ENCODE results near the gene TJP1.

The TJP1 gene

DNA sequence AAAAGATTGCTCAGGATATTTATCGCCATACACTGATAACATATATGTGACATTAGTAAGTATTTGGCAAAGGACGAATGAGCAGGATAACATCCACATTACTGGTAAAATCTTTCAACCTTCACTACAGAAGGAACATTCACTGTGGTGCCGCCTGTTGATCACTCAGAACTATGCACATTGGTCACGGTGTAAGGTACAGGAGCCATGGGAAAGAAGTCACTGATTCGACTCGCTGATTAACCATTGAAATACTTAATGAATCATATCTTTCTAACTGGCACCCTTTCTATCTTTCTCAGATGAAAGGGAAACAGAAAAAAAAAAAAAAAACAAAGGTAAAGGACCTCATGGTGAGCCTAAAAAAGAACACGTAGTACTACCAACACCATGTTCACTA lies 68.8 kb downstream of the TJP1 start:
- in situ Hi-C loops (cut with MboI; ENCODE audit: low pct_unique_long_range_greater_than_20kb, low sequenced_read_pairs, unreplicated experiment) = no loop called here

DNA sequence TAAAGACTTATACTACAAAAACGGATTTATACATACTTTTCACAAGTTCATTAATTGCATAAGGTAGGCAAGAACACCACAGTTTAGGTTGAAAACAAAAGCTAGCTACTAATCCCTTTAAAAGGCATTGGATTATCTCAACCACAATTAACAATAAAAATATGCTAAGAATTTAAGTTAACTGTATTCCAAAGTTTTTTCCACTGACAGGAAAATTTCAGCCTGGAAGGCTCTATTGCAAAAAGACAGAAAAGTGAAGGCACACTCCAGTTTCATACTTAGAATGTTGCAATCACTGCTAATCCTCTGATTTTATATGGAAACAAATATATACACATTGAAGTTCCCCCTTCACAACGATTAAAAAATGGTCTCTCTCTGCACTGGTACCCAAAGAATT lies 71.5 kb downstream of the TJP1 start:
- in situ Hi-C loops (cut with MboI; ENCODE audit: low pct_unique_long_range_greater_than_20kb, low sequenced_read_pairs, unreplicated experiment) = no loop called here
- no peak for DNase-seq (ENCODE audit: low spot score)
- TF ChIP-seq, protein P1, sequence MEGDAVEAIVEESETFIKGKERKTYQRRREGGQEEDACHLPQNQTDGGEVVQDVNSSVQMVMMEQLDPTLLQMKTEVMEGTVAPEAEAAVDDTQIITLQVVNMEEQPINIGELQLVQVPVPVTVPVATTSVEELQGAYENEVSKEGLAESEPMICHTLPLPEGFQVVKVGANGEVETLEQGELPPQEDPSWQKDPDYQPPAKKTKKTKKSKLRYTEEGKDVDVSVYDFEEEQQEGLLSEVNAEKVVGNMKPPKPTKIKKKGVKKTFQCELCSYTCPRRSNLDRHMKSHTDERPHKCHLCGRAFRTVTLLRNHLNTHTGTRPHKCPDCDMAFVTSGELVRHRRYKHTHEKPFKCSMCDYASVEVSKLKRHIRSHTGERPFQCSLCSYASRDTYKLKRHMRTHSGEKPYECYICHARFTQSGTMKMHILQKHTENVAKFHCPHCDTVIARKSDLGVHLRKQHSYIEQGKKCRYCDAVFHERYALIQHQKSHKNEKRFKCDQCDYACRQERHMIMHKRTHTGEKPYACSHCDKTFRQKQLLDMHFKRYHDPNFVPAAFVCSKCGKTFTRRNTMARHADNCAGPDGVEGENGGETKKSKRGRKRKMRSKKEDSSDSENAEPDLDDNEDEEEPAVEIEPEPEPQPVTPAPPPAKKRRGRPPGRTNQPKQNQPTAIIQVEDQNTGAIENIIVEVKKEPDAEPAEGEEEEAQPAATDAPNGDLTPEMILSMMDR (IDR thresholded peaks at IDR 0.05; ENCODE audit: extremely low read depth, insufficient read depth, missing control alignments) = no peak

More for the DNA sequence above, 68.8 kb downstream of the TJP1 start:
- TF ChIP-seq, protein P1 (IDR thresholded peaks at IDR 0.05; ENCODE audit: extremely low read depth, insufficient read depth, missing control alignments) = no peak
- DNase-seq (ENCODE audit: low spot score) = no peak

DNA sequence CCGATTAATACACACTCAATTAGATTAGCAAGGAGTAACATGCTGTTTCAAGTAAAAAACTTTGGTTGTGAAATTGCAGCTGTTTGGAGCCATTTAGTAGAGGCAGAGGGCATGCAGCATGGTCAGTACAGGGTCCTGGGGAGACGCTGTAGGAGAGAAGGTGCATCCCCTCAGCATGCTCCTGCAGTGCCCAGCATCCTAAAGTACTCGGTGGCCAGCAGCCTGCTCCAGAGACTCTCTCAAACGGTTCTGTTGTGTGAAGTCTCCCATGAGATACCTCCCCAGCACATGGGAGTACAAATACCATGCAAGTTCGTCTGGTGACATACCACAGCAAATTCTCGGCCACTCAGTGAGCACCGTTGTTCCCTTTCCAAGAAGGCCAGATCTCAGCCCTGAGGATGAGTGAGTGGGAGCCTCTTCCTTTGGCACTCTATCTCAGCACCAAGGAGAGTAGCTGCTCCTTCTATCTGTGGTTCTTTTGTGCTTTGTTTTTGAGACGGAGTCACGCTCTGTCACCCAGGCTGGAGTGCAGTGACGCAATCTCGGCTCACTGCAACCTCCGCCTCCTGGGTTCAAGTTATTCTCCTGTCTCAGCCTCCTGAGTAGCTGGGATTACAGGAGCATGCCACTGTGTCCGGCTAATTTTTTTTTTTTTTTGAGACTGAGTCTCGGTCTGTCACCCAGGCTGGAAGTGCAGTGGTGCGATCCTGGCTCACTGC lies 72.7 kb downstream of the TJP1 start:
- in situ Hi-C loops (cut with MboI; ENCODE audit: low pct_unique_long_range_greater_than_20kb, low sequenced_read_pairs, unreplicated experiment) = no loop called here

DNA sequence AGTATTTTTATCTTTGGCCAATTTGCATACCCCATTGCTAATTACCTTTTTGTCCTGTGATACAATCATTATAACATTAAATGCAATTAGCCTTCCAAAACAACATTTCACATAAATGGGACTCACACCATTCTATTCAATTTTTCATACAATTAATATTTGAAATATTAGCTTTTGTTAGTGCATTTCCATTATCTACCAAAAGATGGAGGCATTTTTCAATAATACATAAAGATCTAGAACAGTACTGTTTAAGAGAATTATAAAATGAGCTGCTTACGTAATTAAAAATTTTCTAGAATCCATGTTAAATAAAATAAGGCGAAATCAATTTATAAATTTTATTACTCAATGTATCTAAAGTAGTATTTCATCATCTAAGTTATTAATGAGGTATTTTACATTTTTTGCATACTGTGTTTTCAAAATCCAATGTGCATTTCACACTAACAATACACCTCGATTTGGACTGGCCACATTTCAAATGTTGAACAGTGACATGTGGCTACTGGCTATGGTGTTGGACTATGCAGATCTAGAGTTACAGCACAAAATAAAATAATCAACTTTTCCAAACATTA lies 74.3 kb downstream of the TJP1 start:
- DNase-seq (ENCODE audit: low spot score) = no peak
- in situ Hi-C loops (cut with MboI; ENCODE audit: low pct_unique_long_range_greater_than_20kb, low sequenced_read_pairs, unreplicated experiment) = no loop called here
- TF ChIP-seq, protein P1 (IDR thresholded peaks at IDR 0.05; ENCODE audit: extremely low read depth, insufficient read depth, missing control alignments) = peak; percentile 27

More for the DNA sequence above, 72.7 kb downstream of the TJP1 start:
- no peak for DNase-seq (ENCODE audit: low spot score)
- TF ChIP-seq, protein P1 (IDR thresholded peaks at IDR 0.05; ENCODE audit: extremely low read depth, insufficient read depth, missing control alignments) = no peak

DNA sequence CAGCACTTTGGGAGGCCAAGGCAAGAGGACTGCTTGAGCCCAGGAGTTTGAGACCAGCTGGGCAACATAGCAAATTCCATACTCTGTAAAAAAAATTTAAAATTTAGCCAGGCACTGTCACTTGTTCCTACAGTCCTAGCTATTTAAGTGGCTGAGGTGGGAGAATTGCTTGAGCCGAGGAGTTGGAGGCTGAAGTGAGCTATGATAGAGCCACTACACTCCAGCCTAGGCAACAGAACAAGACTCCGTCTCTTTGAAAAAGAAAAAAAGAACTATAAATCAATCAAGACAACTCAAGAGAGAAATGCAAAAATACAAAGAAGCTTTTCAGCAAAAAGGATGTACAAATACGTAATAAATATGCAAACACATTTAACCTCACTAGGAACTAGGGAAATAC lies 78.8 kb downstream of the TJP1 start:
- TF ChIP-seq, protein P1 (IDR thresholded peaks at IDR 0.05; ENCODE audit: extremely low read depth, insufficient read depth, missing control alignments) = no peak
- in situ Hi-C loops (cut with MboI; ENCODE audit: low pct_unique_long_range_greater_than_20kb, low sequenced_read_pairs, unreplicated experiment) = no loop called here
- DNase-seq (ENCODE audit: low spot score) = no peak

DNA sequence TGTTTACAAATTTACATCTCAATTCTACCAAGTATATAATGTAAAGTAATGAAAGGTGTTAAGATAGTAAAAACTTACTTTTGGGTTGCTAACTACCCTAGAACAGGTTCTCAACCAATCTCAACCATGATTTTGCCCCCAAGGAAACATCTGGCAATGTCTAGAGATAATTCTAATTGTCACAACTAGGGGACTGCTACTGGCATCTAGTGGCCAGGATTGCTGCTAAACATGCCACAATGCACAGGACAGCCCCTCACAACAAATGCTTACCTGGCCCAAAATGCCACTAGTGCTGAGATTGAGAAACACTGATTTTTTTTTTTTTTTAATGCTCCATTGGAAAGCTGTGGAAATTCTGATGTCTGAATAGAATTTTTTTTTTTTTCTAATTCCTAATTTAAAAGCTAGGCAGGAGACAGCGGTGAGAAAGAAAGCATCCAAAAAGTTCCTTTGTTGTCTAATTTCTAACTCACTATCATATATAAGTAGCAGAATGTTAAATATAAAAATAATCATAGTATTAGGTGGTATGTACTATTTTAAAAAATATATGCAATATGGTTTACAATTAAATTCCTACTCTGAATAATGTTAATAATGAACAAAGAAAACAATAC lies 81.5 kb downstream of the TJP1 start:
- TF ChIP-seq, protein P1 (IDR thresholded peaks at IDR 0.05; ENCODE audit: extremely low read depth, insufficient read depth, missing control alignments) = peak; percentile 45
- DNase-seq (ENCODE audit: low spot score) = no peak
- in situ Hi-C loops (cut with MboI; ENCODE audit: low pct_unique_long_range_greater_than_20kb, low sequenced_read_pairs, unreplicated experiment) = no loop called here

All from GM13977 (cell line).